ENCODE data around the gene ZMYND15.

Gene ZMYND15

DNA sequence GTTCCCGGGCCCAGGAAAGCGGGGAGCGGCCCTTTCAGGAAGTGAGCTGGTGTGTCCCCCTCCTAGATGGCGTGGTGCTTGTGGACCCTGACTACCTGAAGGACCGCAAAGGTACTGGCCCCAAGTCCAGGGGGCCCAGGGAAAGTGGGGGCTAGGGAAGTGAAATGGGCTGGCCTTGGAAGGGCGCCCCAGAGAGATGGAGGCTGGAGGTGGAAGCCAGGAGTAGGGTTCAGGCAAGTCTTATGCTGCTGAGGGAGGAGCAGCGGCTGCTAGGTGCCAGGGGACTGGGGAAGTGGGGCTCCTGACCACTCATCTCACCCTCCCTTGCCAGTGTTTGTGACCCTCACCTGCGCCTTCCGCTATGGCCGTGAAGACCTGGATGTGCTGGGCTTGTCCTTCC lies 23.6 kb upstream of the ZMYND15 start:
- DNase-seq = no peak

GRCh38 chr17:4717791-4718190 lies 21.8 kb upstream of the ZMYND15 start:
- DNase-seq = no peak

GRCh38 chr17:4718276-4718675 lies 21.4 kb upstream of the ZMYND15 start:
- no peak for DNase-seq

- DNase-seq = no peak
Measured at GRCh38 chr17:4719146-4719545, 20.5 kb upstream of the ZMYND15 start.

- DNase-seq = no peak
Measured at GRCh38 chr17:4719684-4720221, 19.9 kb upstream of the ZMYND15 start.

DNA sequence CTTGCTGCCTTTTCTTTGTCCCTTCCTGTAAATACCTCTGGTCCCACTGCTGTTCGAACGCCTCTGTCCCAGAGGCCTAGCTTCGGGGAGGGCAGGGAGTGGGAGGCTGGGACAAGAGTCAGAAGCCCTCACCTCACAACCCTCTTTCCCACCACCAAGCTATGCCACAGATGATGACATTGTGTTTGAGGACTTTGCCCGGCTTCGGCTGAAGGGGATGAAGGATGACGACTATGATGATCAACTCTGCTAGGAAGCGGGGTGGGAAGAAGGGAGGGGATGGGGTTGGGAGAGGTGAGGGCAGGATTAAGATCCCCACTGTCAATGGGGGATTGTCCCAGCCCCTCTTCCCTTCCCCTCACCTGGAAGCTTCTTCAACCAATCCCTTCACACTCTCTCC lies 18.8 kb upstream of the ZMYND15 start:
- no peak for DNase-seq

DNA sequence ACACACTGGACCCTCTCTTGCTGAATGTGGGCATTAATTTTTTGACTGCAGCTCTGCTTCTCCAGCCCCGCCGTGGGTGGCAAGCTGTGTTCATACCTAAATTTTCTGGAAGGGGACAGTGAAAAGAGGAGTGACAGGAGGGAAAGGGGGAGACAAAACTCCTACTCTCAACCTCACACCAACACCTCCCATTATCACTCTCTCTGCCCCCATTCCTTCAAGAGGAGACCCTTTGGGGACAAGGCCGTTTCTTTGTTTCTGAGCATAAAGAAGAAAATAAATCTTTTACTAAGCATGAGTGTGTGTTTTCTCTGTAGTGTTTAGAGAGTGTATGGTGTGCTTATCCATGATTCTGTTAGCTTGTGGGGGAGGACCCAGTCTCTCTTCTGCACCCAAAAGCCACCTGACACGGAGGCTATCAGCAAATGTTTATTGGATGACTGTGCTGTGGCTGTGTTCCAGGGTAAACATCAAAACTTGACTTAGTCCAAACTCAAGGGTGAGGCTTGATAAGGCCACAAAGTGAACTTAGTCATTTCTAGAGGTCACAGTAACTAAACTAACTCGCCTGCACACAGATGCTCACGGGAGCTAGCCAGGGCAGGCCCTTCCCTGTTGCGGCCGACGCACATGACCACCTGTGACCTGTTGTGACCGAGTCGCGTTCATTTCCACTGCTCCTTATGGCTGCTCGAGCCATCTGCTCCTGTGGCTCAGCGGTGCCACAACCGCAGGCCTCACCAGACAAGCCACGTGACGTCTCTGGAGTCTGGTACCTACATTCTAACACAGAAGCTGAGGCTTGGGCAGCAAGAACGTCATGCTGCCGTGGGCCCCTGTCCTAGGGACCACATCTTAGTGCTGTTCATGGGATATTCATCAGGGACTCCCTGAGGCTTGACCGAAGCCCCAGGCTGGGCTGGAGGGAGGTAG lies 18.2 kb upstream of the ZMYND15 start:
- no peak for DNase-seq

DNA sequence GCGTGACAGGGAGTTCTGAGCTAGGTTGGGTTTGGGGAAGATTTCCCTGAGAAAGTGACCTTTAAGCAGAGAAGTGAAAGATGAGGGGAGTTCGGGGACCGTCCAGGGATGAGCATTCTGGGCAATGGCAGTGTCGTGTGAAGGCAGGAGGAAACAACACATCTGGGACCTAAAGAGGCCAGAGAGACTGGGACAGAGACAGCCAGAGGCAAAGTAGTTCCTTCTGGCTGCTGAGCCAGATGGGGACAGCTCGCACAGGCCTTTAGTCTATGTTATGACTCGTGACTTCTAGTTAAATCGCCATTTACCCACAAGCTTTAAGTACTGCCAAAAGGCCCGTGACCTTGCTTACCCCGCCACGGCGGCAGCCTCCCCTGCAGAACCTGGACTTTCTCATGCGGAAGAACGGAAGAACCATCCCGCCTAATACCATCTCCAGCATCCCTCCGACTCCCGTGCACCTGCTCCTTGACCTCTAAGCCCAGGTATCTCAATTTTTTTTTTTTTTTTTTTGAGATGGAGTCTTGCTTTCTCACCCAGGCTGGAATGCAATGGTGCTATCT lies 16.9 kb upstream of the ZMYND15 start:
- no peak for DNase-seq

DNA sequence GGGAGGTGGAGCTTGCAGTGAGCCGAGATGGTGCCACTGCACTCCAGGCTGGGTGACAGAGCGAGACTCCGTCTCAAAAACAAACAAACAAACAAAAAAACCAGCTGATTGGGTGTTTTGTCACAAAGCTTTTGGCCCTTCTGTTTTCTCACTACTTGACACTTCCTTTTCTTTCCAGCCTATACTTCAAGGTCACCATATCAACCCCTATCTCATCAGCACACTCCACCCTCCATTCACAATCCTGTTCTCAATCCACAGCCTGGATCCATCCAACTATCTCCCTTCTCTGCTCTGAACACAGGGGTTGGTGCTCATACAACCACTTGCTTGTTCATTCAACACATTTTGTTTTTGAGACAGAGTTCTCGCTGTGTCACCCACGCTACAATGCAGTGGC lies 15.0 kb upstream of the ZMYND15 start:
- DNase-seq = no peak

DNA sequence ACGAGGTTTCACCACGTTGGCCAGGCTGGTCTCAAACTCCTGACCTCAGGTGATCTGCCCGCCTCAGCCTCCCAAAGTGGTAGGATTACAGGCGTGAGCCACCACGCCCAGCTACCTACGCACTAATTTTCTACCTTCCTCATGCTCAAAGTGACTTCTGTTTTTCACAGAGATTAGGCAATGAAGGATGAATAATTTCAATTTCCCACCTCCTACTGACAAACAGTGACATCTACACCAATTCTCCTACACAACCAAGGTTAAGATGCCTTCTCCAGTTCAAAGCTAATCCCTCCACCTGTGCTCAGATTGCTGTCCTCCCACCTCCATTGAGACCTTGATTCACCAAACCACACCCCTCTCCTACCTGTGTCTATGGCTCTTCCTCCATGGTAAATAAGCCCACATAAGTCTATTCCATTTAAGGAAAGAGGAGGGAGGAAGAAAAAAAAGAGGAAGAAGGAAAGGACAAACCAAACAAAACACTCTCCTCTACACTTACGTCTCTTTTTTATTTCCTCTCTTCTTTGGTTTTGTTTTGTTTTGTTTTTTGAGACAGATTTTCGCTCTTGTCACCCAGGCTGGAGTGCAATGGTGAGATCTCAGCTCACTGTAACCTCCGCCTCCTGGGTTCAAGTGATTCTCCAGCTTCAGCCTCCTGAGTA lies 13.9 kb upstream of the ZMYND15 start:
- no peak for DNase-seq

GRCh38 chr17:4728124-4728523 lies 11.5 kb upstream of the ZMYND15 start:
- no peak for DNase-seq

DNA sequence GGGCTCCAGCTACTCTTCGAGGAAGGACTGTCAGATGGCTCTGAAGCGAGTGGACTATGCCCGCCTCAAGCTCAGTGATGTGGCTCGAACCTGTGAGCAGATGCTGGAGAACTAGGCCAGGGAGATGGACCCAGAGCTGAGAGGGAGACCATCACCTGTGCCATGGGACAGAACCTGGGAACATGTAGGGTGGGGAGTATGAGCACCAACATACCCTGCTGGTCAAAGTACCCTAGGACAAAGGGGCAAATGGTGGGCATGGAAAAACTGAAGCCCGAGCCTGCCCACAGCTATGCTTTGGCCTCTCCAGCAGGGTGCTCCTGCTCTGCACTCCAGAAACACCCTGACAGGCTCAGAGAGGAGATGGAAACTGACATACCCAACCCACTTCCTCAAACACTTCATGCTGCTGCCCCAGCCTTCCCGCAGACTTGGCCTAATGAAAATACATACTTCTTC lies 6.5 kb upstream of the ZMYND15 start:
- DNase-seq = no peak

- DNase-seq = peak; percentile 16
Measured at GRCh38 chr17:4734857-4735475, 4.7 kb upstream of the ZMYND15 start.

DNA sequence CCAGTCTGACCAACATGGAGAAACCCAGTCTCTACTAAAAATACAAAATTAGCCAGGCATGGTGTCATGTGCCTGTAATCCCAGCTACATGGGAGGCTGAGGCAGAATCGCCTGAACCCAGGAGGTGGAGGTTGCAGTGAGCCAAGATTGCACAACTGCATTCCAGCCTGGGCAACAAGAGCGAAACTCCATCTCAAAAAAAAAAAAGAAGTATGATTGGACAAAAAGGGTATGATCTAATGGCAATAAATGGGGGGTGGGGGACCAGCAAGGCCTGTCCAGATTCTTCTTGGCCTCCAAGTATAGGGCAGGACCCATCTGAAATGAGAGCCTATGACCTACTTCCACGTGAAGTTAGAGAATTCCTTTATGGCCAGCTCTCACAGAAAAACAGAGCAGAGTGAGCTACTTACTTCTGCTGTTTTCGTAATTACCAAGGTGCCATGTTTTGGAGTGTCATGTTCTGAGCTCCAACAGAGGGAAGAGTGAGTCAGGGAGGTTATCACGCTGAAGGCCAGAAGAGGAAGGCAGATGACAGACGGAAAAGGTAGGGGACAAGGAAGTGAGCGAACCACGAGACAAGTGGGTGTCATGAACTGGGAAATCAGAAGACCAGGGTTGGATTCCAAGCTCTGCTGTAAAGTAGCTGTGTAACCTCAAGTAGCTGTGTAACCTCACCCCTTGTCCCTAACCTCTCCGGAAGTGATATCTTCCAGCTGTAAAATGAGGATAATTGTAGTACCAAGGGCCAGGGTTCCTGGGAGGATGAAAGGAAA lies 3.6 kb upstream of the ZMYND15 start:
- DNase-seq = no peak

- no peak for DNase-seq
Measured at GRCh38 chr17:4738136-4739121, 1.2 kb upstream of the ZMYND15 start.

DNA sequence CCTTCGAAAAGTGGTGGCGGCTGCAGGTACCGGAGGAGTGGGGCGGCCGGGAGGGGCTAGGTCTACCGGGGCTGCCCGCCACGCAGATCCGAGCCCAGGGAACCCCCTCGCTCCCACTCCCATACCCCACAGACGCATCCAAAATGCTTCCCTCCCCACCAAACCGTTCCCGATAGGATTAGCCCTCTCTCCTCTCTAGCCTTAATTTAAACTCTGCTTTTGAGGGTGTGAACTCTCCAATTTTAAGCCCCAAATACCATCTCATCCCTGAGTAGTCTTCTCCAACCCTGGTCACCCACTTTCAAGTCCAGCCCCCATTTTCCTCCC lies 355 bp downstream of the ZMYND15 start:
- DNase-seq = no peak

DNA sequence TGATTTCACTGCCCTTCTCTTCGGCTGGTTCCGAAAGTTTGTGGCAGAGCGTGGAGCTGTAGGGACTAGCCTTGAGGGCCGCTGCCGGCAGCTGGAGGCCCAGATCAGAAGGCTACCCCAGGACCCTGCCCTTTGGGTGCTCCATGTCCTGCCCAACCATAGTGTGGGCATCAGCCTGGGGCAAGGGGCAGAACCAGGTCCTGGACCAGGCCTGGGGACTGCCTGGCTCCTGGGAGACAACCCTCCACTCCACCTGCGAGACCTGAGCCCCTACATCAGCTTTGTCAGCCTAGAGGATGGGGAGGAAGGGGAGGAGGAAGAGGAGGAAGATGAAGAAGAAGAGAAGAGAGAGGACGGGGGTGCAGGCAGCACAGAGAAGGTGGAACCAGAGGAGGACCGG lies 951 bp downstream of the ZMYND15 start:
- no peak for DNase-seq

GRCh38 chr17:4741544-4741943 lies 1.9 kb downstream of the ZMYND15 start:
- DNase-seq = no peak

DNA sequence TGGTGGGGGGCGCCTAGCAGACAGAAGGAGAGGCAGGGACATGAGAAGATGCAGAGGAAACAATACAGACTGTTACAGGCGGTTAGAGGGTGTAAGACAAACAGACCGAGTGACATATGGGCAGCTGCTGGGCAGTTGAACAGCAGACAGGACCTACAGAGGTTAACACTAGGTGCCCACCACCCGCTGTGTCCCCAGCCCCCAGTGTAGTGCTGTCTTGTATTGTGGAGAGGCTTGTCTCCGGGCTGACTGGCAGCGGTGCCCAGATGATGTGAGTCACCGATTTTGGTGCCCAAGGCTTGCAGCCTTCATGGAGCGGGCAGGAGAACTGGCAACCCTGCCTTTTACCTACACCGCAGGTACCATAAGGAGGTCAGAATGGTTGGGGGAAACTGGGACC lies 2.5 kb downstream of the ZMYND15 start:
- no peak for DNase-seq

GRCh38 chr17:4742629-4743028 lies 3.0 kb downstream of the ZMYND15 start:
- DNase-seq = no peak

DNA sequence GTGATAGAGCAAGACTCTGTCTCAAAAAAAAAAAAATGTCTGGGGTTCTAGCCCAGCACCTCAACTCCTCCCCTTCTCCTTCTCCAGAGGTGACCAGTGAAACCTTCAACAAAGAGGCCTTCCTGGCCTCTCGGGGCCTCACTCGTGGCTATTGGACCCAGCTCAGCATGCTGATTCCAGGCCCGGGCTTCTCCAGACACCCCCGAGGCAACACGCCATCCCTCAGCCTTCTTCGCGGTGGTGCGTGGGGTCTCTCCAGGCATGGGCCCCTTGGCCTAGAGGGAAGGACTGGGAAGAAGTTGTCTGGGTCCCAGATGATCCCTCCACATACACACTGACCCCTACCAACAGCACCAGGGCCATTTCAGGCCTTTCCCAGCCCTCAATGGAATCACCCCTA lies 3.6 kb downstream of the ZMYND15 start:
- DNase-seq = no peak
